Activated T-cell treated with anti-CD3 and anti-CD28 coated beads, Interleukin-2, amount 50 U/mL, for 4 hours (primary cell): ENCODE data around the gene TEKT4. TPM values are rescaled to one million over a fixed set of nuclear protein-coding genes. Genes with fewer than 3 reads are reported as not detected.
"Not testable (repeated sequence)": the region's sequence is repeated elsewhere in the genome, so short reads cannot be mapped to it uniquely, and the experiment has no call there.

Experiments used
- ATAC-seq, 2 donors: fragments of 200-7000 bp; cut with Tn5 transposase; one replicate each; pipeline ENCODE4 v1.10.0; 2021
- DNase-seq: peaks from one replicate; pipeline ENCODE4 v3.0.0-alpha.2; 2020
- H3K27me3 Mint-ChIP-seq: one replicate; pipeline ENCODE4 v1.8.0; 2021; ENCODE audit warnings: low read depth, mixed read lengths
- H3K36me3 Mint-ChIP-seq: one replicate; pipeline ENCODE4 v1.8.0; 2022; ENCODE audit warnings: mixed read lengths; ENCODE audit not compliant: insufficient read depth
- H3K4me1 Mint-ChIP-seq: one replicate; pipeline ENCODE4 v1.8.0; 2021; ENCODE audit warnings: low read depth, mixed read lengths
- H3K4me3 Mint-ChIP-seq: one replicate; pipeline ENCODE4 v1.8.0; 2021; ENCODE audit warnings: mild to moderate bottlenecking, moderate library complexity, mixed read lengths
- H3K9me3 Mint-ChIP-seq: one replicate; pipeline ENCODE4 v1.8.0; 2021; ENCODE audit warnings: mixed read lengths
- total RNA-seq, 3 donors: library from RNA; stranded (reverse); gene quantifications; one replicate each; pipeline ENCODE4 v1.2.1, GENCODE V29; 2021

Gene TEKT4
- total RNA-seq: not detected

GRCh38 chr2:94871226-94872087, at the start of gene TEKT4:
Gene TEKT4, plus strand, starts transcription at chr2:94871430. Its CDS starts 150 bp downstream, at chr2:94871580.
- no peaks in the 10 kb centered on the region for H3K4me1 Mint-ChIP-seq
- DNase-seq (peak; percentile 4), ATAC-seq (no peak)
- H3K4me3 Mint-ChIP-seq: no peak within 1 kb of the TSS
- peaks cover 11% of the 10 kb centered on the region for H3K27me3 Mint-ChIP-seq
- H3K36me3 Mint-ChIP-seq: no peaks in the 10 kb centered on the region
- no peaks in the 10 kb centered on the region for H3K9me3 Mint-ChIP-seq

- not testable (repeated sequence) for ATAC-seq, H3K27me3 Mint-ChIP-seq, H3K4me3 Mint-ChIP-seq, H3K4me1 Mint-ChIP-seq, H3K9me3 Mint-ChIP-seq, DNase-seq, H3K36me3 Mint-ChIP-seq
Measured at GRCh38 chr2:94839224-94839623, 32.0 kb upstream of the TEKT4 start.

- not testable (repeated sequence) for H3K36me3 Mint-ChIP-seq, H3K9me3 Mint-ChIP-seq, H3K4me3 Mint-ChIP-seq, ATAC-seq, H3K4me1 Mint-ChIP-seq, DNase-seq
- H3K27me3 Mint-ChIP-seq: peaks cover 36% of the 10 kb centered on the region
Measured at GRCh38 chr2:94856856-94857255, 14.4 kb upstream of the TEKT4 start.

GRCh38 chr2:94857367-94858162, 13.7 kb upstream of the TEKT4 start:
- peak; percentile 3 for DNase-seq
- not testable (repeated sequence) for H3K36me3 Mint-ChIP-seq, ATAC-seq, H3K4me1 Mint-ChIP-seq, H3K9me3 Mint-ChIP-seq
- Mint-ChIP-seq H3K27me3 (peaks cover 41% of the 10 kb centered on the region), H3K4me3 (peak overlapping the region; percentile 47)

- H3K36me3 Mint-ChIP-seq, DNase-seq, H3K4me3 Mint-ChIP-seq, ATAC-seq, H3K4me1 Mint-ChIP-seq, H3K9me3 Mint-ChIP-seq: not testable (repeated sequence)
- peaks cover 44% of the 10 kb centered on the region for H3K27me3 Mint-ChIP-seq
Measured at GRCh38 chr2:94858163-94858888, 12.9 kb upstream of the TEKT4 start.

- Mint-ChIP-seq H3K9me3 (no peaks in the 10 kb centered on the region), H3K4me1 (no peaks in the 10 kb centered on the region), H3K4me3 (no peak overlapping the region), H3K27me3 (peaks cover 49% of the 10 kb centered on the region), H3K36me3 (no peaks in the 10 kb centered on the region)
- ATAC-seq (no peak), DNase-seq (no peak)
Measured at GRCh38 chr2:94861308-94862152, 9.7 kb upstream of the TEKT4 start.

GRCh38 chr2:94862903-94863302, 8.3 kb upstream of the TEKT4 start:
- not testable (repeated sequence) for H3K36me3 Mint-ChIP-seq, DNase-seq, H3K4me1 Mint-ChIP-seq, H3K4me3 Mint-ChIP-seq, H3K9me3 Mint-ChIP-seq, ATAC-seq
- peaks cover 46% of the 10 kb centered on the region for H3K27me3 Mint-ChIP-seq

- Mint-ChIP-seq H3K36me3 (no peaks in the 10 kb centered on the region), H3K4me1 (no peaks in the 10 kb centered on the region), H3K4me3 (no peak overlapping the region), H3K27me3 (peaks cover 13% of the 10 kb centered on the region), H3K9me3 (no peaks in the 10 kb centered on the region)
- ATAC-seq (no peak), DNase-seq (no peak)
Measured at GRCh38 chr2:94869131-94869530, 2.1 kb upstream of the TEKT4 start.

- no peaks in the 10 kb centered on the region for H3K9me3 Mint-ChIP-seq
- no peak for ATAC-seq
- H3K4me3 Mint-ChIP-seq: no peak overlapping the region
- DNase-seq: no peak
- H3K4me1 Mint-ChIP-seq: no peaks in the 10 kb centered on the region
- peaks cover 13% of the 10 kb centered on the region for H3K27me3 Mint-ChIP-seq
- H3K36me3 Mint-ChIP-seq: no peaks in the 10 kb centered on the region
Measured at GRCh38 chr2:94869552-94870439, 1.4 kb upstream of the TEKT4 start.

GRCh38 chr2:94870440-94871225, 597 bp upstream of the TEKT4 start:
- H3K27me3 Mint-ChIP-seq: peaks cover 11% of the 10 kb centered on the region
- peak; percentile 3 for DNase-seq
- no peaks in the 10 kb centered on the region for H3K9me3 Mint-ChIP-seq
- H3K36me3 Mint-ChIP-seq: no peaks in the 10 kb centered on the region
- no peaks in the 10 kb centered on the region for H3K4me1 Mint-ChIP-seq
- ATAC-seq: no peak
- no peak overlapping the region for H3K4me3 Mint-ChIP-seq

- Mint-ChIP-seq H3K4me1 (no peaks in the 10 kb centered on the region), H3K4me3 (no peak overlapping the region), H3K9me3 (no peaks in the 10 kb centered on the region), H3K36me3 (no peaks in the 10 kb centered on the region), H3K27me3 (peaks cover 8% of the 10 kb centered on the region)
- ATAC-seq (no peak), DNase-seq (no peak)
Measured at GRCh38 chr2:94872088-94872618, 923 bp downstream of the TEKT4 start.

GRCh38 chr2:94872676-94873361, 1.6 kb downstream of the TEKT4 start:
- DNase-seq (no peak), ATAC-seq (no peak)
- H3K4me1 Mint-ChIP-seq: no peaks in the 10 kb centered on the region
- H3K9me3 Mint-ChIP-seq: no peaks in the 10 kb centered on the region
- H3K4me3 Mint-ChIP-seq: no peak overlapping the region
- peaks cover 8% of the 10 kb centered on the region for H3K27me3 Mint-ChIP-seq
- H3K36me3 Mint-ChIP-seq: no peaks in the 10 kb centered on the region
